Skeletal muscle satellite cell (primary cell): Measurements from ENCODE around the gene HDAC3. TPM values are rescaled to one million over a fixed set of nuclear protein-coding genes. Genes with fewer than 3 reads are reported as not detected.

Experiments used
- H3K27me3 ChIP-seq: 2 replicates; pipeline ENCODE4 v1.7.0; 2013; ENCODE audit warnings: low read length; ENCODE audit not compliant: control insufficient read depth, insufficient read depth
- H3K36me3 ChIP-seq: 2 replicates; pipeline ENCODE4 v1.7.0; 2013; ENCODE audit warnings: mild to moderate bottlenecking, control low read depth, low read length; ENCODE audit not compliant: insufficient read depth
- H3K4me1 ChIP-seq: 2 replicates; pipeline ENCODE4 v1.7.0; 2013; ENCODE audit warnings: low read length; ENCODE audit not compliant: control insufficient read depth, insufficient read depth
- H3K4me2 ChIP-seq: 2 replicates; pipeline ENCODE4 v1.7.0; 2013; ENCODE audit warnings: mild to moderate bottlenecking, low read length
- H3K4me3 ChIP-seq: 2 replicates; pipeline ENCODE4 v1.7.0; 2013; ENCODE audit warnings: low read length
- H3K9ac ChIP-seq: 2 replicates; pipeline ENCODE4 v1.7.0; 2013; ENCODE audit warnings: mild to moderate bottlenecking, low read depth, low read length, moderate library complexity
- H3K9me3 ChIP-seq: replicated peaks from 2 replicates; pipeline ENCODE4 v1.7.0; 2013; ENCODE audit warnings: mild to moderate bottlenecking, control low read depth, low read length
- small RNA-seq: library from RNA; depleted of rRNA; stranded (forward); fragments of <200 nt; gene quantifications from one replicate; pipeline ENCODE3, GENCODE V24; 2012

Gene HDAC3

GRCh38 chr5:141590127-141590526 is 46.5 kb downstream of the HDAC3 start:
- H3K27me3 ChIP-seq: no peaks in the 10 kb centered on the region
- no peaks in the 10 kb centered on the region for H3K9me3 ChIP-seq
- peaks cover 13% of the 10 kb centered on the region for H3K36me3 ChIP-seq
- H3K4me1 ChIP-seq: no peaks in the 10 kb centered on the region
- no peak overlapping the region for H3K9ac ChIP-seq
- no peak overlapping the region for H3K4me3 ChIP-seq
- no peak overlapping the region for H3K4me2 ChIP-seq

GRCh38 chr5:141586246-141586645 is 50.4 kb downstream of the HDAC3 start:
- peaks cover 41% of the 10 kb centered on the region for H3K36me3 ChIP-seq
- no peaks in the 10 kb centered on the region for H3K9me3 ChIP-seq
- H3K4me1 ChIP-seq: no peaks in the 10 kb centered on the region
- no peak overlapping the region for H3K4me2 ChIP-seq
- no peaks in the 10 kb centered on the region for H3K27me3 ChIP-seq
- H3K4me3 ChIP-seq: no peak overlapping the region
- H3K9ac ChIP-seq: no peak overlapping the region

- H3K4me2 ChIP-seq: no peak overlapping the region
- H3K4me1 ChIP-seq: no peaks in the 10 kb centered on the region
- no peak overlapping the region for H3K4me3 ChIP-seq
- no peaks in the 10 kb centered on the region for H3K27me3 ChIP-seq
- H3K9me3 ChIP-seq: no peaks in the 10 kb centered on the region
- peaks cover 48% of the 10 kb centered on the region for H3K36me3 ChIP-seq
- H3K9ac ChIP-seq: no peak overlapping the region
Observed at GRCh38 chr5:141585594-141585993, 51.1 kb downstream of the HDAC3 start.

GRCh38 chr5:141574122-141574510 is 62.5 kb downstream of the HDAC3 start:
- no peak overlapping the region for H3K4me3 ChIP-seq
- no peaks in the 10 kb centered on the region for H3K4me1 ChIP-seq
- peaks cover 59% of the 10 kb centered on the region for H3K36me3 ChIP-seq
- H3K9me3 ChIP-seq: no peaks in the 10 kb centered on the region
- H3K4me2 ChIP-seq: no peak overlapping the region
- H3K9ac ChIP-seq: no peak overlapping the region
- H3K27me3 ChIP-seq: no peaks in the 10 kb centered on the region

GRCh38 chr5:141573489-141574121 is 63.0 kb downstream of the HDAC3 start:
- H3K27me3 ChIP-seq: no peaks in the 10 kb centered on the region
- no peaks in the 10 kb centered on the region for H3K4me1 ChIP-seq
- H3K4me3 ChIP-seq: no peak overlapping the region
- H3K9me3 ChIP-seq: no peaks in the 10 kb centered on the region
- no peak overlapping the region for H3K9ac ChIP-seq
- peaks cover 58% of the 10 kb centered on the region for H3K36me3 ChIP-seq
- H3K4me2 ChIP-seq: no peak overlapping the region

Small RNA genes within 50 kb of the gene (small RNA-seq; reads per million reads assigned to genes)
- not detected for gene RPS27AP10
